CD4-positive, alpha-beta T cell treated with Interleukin-6 at 100 ng/mL for 8 hours (primary cell): ENCODE measurements around the gene SLC25A13.

Source experiments
- DNase-seq: peaks from one replicate; pipeline ENCODE4 v3.0.0-alpha.2; 2020; ENCODE audit warnings: mixed read lengths, low spot score

SLC25A13 gene

GRCh38 chr7:96243241-96243640 is 78.7 kb downstream of the SLC25A13 start:
- DNase-seq, result no peak

DNA sequence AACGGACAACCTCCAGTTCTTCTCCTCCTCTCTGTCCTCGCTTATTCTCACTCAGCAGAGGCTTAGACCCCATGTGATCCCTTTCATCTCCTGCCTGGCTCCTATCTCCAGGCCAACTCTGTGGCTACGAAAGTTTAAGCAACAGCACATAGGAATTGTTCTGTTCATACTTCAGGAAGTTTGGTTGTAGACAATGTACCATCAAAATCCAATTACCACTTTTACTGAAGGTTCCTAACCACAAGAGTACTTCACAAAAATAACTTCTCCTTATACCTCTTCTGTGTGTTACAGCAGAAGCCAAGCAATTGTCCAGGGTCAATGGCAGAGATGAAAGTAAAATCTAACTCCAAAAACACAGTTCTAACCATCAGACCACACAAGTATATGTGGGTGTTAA is 80.0 kb downstream of the SLC25A13 start:
- no peak for DNase-seq

DNA sequence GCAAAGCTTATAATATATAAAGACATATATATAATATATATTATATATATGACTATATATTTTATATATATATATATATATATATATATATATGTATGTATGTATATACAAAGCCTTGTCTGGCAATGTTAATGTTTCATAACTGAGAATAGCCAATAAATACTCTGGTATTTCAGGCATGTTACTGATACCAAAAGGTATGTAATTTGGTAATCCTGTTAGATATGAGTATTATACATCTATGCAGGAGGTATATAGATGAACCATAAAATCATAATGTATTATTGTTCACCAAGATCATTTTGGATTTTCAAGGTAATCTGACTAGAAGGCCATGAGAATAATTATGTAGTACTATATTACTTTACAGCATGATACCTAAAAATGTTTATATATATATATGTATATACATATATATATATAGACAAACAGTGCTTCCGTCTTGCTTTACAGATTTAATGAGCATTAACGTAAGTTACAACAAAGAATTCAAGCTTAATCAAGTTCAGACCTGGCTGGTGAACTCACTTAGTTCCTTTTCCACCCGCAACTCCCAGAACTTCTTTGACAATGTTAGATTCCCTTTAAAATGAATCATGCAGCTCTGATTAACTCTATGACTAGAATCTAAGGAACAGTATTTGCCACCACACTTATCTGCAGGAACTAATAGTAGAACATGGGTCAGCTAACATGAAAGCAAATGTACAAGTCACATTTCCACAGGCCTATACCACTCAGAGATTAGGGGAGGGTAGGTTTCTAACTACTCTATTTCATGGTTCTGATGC is 82.7 kb downstream of the SLC25A13 start:
- DNase-seq, result no peak

DNA sequence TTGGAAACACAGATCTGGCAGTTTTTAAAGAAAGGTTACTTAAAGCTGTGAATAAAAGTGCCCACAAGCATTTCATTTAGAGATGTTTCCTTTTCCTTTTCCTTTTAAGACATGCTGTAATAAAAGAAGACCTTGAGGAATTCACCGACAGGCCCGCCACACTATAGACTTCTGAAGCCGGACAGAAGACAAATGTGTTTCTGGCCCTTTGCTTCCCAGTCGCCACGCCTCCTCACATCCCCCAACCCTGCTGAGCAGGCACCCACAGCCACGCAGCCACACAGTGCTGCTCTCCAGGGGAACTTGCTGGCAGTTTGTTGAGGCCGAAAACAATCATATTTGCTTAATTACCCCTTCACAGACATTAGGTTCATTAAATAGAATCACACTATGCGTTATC is 83.4 kb downstream of the SLC25A13 start:
- DNase-seq, result no peak

GRCh38 chr7:96237040-96237439 is 84.9 kb downstream of the SLC25A13 start:
- no peak for DNase-seq

DNA sequence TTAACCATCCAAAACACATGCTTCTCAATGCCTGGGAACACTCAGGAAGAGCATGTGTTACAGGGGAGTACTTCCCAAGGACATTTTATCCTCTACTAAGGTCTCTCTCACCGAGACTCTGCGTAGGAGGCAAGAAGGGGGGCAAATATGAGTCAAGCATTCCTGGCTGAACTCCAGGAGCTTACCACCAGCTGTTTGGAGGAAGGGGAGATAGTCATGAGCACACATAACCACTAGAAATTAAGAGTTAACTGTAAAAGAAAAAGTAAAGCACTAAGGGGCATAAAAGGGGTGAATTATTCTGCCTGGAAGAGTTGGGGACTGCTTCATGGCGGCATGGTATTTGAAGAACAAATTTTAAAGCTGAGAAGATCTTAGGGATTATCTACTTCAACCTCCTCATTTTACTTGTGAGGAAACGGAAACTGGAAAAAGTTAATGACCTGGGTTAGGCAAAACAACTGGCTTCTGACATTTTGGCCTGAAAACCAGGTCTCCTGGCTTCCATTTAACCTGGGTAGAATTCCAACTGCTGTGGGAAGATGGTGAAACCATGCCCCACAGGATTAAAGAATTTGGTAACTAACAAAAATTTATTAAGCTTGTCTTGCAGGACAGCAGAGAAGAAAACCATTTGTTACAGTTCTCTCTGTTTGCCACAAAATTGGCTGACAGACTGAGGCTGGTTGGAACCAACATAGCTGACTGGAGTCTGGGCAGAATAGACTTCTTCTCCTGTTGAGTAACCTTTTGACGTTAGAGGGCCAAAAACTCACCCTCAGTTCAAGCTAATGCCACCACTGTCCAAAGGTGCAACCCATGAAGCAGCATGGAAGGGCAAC is 85.5 kb downstream of the SLC25A13 start:
- no peak for DNase-seq

DNA sequence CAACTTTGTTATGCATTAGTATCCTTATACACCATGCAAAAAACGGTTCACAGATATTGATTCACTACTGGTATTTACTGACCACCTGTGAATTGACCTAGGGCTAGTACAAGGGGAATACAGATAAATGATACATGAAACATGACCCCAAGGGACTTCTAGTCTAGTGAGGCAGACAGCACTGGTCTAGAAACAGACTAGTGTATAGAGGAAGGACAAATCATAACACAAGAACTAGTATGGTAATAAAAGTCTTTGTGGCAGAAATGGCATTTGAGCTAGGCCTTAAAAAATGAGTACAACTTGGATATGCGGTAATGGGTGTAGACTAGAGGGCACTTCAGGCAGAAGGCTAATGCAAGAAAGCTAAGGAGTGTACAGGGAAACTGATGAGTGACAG is 86.6 kb downstream of the SLC25A13 start:
- DNase-seq, result no peak

DNA sequence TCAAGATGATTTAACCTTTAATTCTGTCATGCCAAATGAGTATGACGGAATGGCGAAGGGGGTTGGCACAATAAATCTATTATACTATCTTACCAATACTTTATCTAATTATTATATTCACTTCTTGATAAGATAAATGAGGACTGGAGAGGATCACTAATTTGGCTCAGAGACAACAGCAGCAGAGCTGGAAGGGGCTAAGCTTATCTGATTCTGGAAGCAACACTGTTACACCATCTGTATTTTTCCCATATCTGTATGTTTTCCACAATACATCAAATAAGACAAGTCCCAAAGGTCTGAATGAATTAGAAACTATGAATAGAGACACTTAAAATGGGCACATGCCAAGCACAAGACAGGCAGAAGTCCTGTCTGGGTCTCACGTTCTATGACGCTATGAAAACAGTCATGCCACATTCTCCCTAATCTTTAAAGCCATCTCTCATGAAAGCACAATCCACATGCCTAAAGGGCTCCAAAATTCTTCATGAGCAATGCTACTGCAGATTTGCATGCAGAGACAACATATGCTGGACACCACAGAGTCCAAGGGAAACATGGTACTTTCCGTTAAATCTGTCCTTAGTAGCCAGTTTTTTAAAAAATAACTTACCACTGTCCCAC is 88.3 kb downstream of the SLC25A13 start:
- no peak for DNase-seq

- no peak for DNase-seq
Measured at GRCh38 chr7:96233084-96233483, 88.8 kb downstream of the SLC25A13 start.

DNA sequence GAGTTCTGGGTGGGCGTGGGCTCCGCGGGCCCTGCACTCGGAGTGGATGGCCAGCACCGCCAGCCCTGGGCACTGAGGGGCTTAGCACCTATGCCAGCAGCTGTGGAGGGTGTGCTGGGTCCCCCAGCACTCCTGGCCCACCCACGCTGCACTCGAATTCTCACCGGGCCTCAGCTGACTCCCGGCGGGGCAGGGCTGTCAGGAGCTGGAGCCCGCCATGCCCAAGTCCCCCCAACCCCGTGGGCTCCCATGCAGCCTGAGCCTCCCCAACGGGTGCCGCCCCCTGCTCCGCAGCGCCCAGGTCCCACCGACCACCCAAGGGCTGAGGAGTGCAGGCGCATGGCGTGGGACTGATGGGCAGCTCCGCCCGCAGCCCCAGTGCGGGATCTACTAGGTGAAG is 93.1 kb downstream of the SLC25A13 start:
- DNase-seq, result no peak

- no peak for DNase-seq
Measured at GRCh38 chr7:96225251-96225650, 96.6 kb downstream of the SLC25A13 start.

DNA sequence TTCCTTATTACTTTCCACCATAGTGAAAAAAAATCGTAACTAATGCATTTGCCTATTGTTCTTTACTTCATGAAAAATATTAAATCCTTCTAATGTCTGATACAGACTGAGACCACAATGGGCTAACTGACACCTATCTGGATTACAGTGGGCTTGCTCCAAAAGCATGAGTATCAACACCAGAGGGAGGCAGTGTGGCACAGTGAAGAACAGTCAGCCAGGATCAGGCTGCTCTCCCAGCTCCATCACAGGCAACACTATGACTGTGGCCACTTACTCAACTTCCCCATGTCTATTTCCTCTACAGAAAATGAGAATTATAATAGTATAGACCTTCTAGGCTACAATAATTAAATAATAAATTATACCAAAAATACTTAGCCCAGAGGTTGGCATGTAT is 97.2 kb downstream of the SLC25A13 start:
- DNase-seq, result no peak

GRCh38 chr7:96224073-96224472 is 97.8 kb downstream of the SLC25A13 start:
- no peak for DNase-seq

DNA sequence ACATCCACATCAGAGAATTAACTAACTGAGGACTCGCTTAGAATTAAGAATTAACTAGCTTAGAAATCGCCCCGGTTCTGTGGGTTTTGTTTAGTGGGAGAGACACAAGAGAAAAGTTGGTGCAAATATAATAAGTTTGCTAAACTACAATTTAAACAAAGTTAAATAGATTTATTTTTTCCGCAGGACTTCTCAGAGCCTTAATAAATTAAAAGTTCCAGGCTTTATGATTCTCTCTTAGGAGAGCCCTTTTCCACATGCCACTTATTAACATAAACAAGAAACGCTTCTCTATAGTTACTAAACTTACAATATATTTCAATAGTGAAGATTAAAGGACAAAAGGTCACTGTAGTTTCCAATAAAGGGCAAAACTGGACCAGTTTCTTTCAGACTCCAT is 100.0 kb downstream of the SLC25A13 start:
- DNase-seq, result no peak

- no peak for DNase-seq
Measured at GRCh38 chr7:96219378-96220130, 102.3 kb downstream of the SLC25A13 start.

DNA sequence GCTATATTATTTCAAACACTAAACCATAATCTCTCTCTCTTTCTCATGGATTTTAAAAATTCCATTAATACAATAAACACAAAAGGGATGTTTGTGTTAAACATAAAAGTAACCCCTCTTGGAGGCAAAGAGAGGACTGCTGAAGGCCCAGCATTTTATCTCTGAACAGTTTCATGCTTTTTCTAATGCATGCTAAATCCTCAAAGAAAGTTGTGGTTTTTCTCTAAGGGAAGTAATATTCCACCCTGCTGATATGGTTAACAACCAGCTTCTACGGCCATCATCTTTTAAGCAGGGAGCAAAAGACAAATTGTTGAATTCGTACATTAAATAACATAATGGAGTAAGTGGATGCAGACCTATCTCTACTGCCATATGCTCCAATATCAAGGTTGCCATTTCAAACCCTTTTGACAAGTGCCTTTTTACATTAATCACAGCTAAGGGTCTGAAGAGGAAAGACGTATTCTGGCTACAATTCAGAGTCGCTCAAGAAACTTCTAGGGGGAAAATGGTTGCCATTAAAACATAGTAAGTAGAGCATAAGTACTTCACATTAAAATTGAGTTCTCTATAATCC is 103.1 kb downstream of the SLC25A13 start:
- DNase-seq, result no peak

DNA sequence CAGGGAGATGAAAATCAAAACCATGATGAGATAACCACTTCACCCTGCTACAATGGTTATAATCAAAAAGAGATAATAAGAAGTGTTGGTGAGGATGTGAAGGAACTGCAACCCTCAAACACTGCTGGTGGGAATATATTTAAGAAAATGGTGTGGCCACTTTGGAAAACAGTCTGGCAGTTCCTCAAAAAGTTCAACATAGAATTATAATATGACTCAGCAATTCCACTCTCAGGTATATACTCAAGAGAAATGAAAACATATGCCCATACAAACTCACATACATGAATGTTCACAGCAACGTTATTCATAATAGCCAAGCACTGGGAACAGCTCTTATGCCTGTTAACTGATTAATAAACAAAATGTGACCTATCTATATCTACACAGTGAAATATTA is 104.8 kb downstream of the SLC25A13 start:
- DNase-seq, result no peak

DNA sequence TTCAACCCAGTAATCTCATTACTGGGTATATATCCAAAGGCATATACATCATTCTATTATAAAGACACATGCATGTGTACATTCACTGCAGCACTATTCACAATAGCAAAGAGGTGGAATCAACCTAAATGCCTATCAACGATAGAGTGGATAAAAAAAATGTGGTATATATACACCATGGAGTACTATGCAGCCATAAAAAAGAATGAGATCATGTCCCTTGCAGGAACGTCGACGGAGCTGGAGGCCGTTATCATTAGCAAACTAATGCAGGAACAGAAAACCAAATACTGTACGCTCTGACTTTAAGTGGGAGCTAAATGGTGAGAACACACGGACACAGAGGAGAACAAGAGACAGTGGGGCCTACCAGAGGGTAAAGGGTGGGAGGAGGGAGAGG is 105.5 kb downstream of the SLC25A13 start:
- DNase-seq, result no peak

DNA sequence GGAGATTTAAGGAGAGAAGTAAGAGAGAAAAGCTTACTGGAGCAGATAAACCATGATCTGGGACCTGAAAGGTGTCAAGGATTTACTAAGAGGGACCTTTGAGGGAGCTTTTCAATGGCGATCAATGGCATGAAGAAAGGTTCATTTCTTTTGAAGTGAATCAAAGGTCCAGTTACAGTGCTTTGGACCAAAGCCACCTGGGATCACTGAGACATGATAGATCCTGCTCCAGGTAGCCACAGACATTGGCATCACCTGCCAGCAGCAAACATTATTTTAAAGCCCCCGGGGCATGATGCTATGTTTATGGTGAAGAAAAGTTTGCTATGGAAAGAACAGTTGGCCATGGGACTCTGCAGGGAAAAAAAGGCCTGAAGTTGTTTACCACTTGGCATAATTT is 109.4 kb downstream of the SLC25A13 start:
- DNase-seq, result no peak

DNA sequence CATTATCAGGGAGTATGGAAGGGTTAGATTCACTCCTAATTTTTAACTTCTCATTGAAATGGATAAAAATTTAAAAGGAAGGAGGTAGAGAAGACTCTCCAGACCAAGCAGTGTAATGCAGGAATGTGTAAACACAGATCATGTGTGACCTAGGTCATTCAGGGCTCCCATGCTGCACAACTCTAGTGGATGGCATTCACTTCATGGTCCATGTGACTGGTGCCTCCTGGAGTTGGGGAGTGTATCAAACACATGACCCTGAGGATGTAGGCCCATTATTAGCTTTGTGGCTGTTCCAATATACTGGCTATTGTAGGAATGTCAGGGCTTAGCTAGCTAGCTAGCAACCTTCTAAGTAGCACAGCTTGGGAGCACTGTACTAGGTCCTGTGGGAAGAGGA is 109.9 kb downstream of the SLC25A13 start:
- no peak for DNase-seq

DNA sequence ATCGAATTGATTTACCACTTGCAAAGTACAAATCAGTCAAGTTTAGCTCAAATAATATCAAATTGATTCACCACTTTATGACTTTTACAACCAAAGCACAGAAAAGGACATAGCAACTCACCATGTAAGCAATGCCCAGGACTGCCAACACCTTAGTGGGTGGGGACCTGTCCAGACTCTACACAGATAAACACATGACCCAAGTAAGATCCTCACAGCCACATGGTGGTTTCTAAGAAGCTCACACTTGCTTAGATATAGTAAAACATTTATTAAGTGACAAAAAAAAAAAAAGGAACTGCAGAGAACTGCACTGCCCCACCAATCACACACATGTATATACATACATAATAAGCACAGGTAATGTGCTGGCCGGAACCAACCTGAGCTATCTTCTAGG is 116.2 kb downstream of the SLC25A13 start:
- DNase-seq, result no peak

GRCh38 chr7:96204601-96205000 is 117.3 kb downstream of the SLC25A13 start:
- DNase-seq, result no peak
